ENCODE data around the gene SORCS2.

SORCS2 gene

GRCh38 chr4:7742807-7743280, 550.5 kb downstream of the SORCS2 start:
- Histone ChIP-seq H3K14ac (ENCODE audit: low read length in 2 of 2) (no peak overlapping the region), H2BK12ac (ENCODE audit: low read length in 2 of 2) (no peak overlapping the region), H3K4ac (ENCODE audit: low read depth in 1 of 2, low read length in 2 of 2) (no peak overlapping the region), H2AFZ (ENCODE audit: low read depth, low read length) (no peak overlapping the region), H2BK5ac (ENCODE audit: low read depth, low read length, poor library complexity, severe bottlenecking) (no peak overlapping the region), H3K9me3 (ENCODE audit: control insufficient read depth, low read length) (peaks cover 1% of the 10 kb centered on the region), H3K79me1 (replicated peaks; ENCODE audit: low read length, poor library complexity, severe bottlenecking) (no peaks in the 10 kb centered on the region), H3K4me3 (ENCODE audit: insufficient read depth in 1 of 2, low read depth in 1 of 2, low read length in 2 of 2) (no peak overlapping the region), H3K18ac (ENCODE audit: low read depth in 1 of 2, low read length in 2 of 2) (no peak overlapping the region), H2BK15ac (ENCODE audit: low read depth, poor library complexity, severe bottlenecking) (no peak overlapping the region), H3K27ac (ENCODE audit: low read length, poor library complexity, severe bottlenecking) (no peak overlapping the region), H4K8ac (ENCODE audit: low read length) (no peak overlapping the region), H3K23ac (ENCODE audit: low read length in 2 of 2) (no peak overlapping the region), H3K27me3 (ENCODE audit: control insufficient read depth in 1 of 2, insufficient read depth in 1 of 2, low read length in 2 of 2) (peaks cover 4 to 10% of the 10 kb centered on the region in 2 experiments), H3K4me1 (ENCODE audit: control insufficient read depth, insufficient read depth, low read depth, low read length) (peaks cover 2% of the 10 kb centered on the region), H2AK5ac (ENCODE audit: low read length, severe bottlenecking) (no peak overlapping the region), H3K4me2 (ENCODE audit: low read length, poor library complexity, severe bottlenecking) (no peak overlapping the region), H2BK120ac (ENCODE audit: low read depth, low read length) (no peak overlapping the region), H4K91ac (ENCODE audit: low read length) (no peak overlapping the region), H3K36me3 (ENCODE audit: control insufficient read depth in 1 of 2, insufficient read depth in 2 of 2, low read depth in 1 of 2, low read length in 2 of 2) (no peaks in the 10 kb centered on the region), H3K9ac (ENCODE audit: low read length) (no peak overlapping the region)
- no peak for DNase-seq
- 74% methylated on average over 8 of the region's 8 CpGs for WGBS

GRCh38 chr4:7744142-7744804, 551.9 kb downstream of the SORCS2 start:
- Histone ChIP-seq H3K4me2 (ENCODE audit: low read length, poor library complexity, severe bottlenecking) (no peak overlapping the region), H4K8ac (ENCODE audit: low read length) (no peak overlapping the region), H3K27me3 (ENCODE audit: control insufficient read depth in 1 of 2, insufficient read depth in 1 of 2, low read length in 2 of 2) (peaks cover 4 to 8% of the 10 kb centered on the region in 2 experiments), H3K23ac (ENCODE audit: low read length in 2 of 2) (no peak overlapping the region), H3K9ac (ENCODE audit: low read length) (no peak overlapping the region), H3K27ac (ENCODE audit: low read length, poor library complexity, severe bottlenecking) (no peak overlapping the region), H3K14ac (ENCODE audit: low read length in 2 of 2) (no peak overlapping the region), H2BK5ac (ENCODE audit: low read depth, low read length, poor library complexity, severe bottlenecking) (no peak overlapping the region), H2BK12ac (ENCODE audit: low read length in 2 of 2) (no peak overlapping the region), H3K18ac (ENCODE audit: low read depth in 1 of 2, low read length in 2 of 2) (no peak overlapping the region), H2BK15ac (ENCODE audit: low read depth, poor library complexity, severe bottlenecking) (no peak overlapping the region), H2BK120ac (ENCODE audit: low read depth, low read length) (no peak overlapping the region), H3K4me1 (ENCODE audit: control insufficient read depth, insufficient read depth, low read depth, low read length) (peaks cover 2% of the 10 kb centered on the region), H3K9me3 (ENCODE audit: control insufficient read depth, low read length) (no peaks in the 10 kb centered on the region), H3K4ac (ENCODE audit: low read depth in 1 of 2, low read length in 2 of 2) (no peak overlapping the region), H3K79me1 (replicated peaks; ENCODE audit: low read length, poor library complexity, severe bottlenecking) (no peaks in the 10 kb centered on the region), H2AK5ac (ENCODE audit: low read length, severe bottlenecking) (no peak overlapping the region), H3K4me3 (ENCODE audit: insufficient read depth in 1 of 2, low read depth in 1 of 2, low read length in 2 of 2) (no peak overlapping the region), H3K36me3 (ENCODE audit: control insufficient read depth in 1 of 2, insufficient read depth in 2 of 2, low read depth in 1 of 2, low read length in 2 of 2) (no peaks in the 10 kb centered on the region), H4K91ac (ENCODE audit: low read length) (no peak overlapping the region), H2AFZ (ENCODE audit: low read depth, low read length) (no peak overlapping the region)
- WGBS: 84% methylated on average over 16 of the region's 16 CpGs
- no peak for DNase-seq

GRCh38 chr4:7745301-7745885, 553.1 kb downstream of the SORCS2 start:
- Histone ChIP-seq H3K9ac (ENCODE audit: low read length) (no peak overlapping the region), H3K14ac (ENCODE audit: low read length in 2 of 2) (no peak overlapping the region), H4K8ac (ENCODE audit: low read length) (no peak overlapping the region), H3K27me3 (ENCODE audit: control insufficient read depth in 1 of 2, insufficient read depth in 1 of 2, low read length in 2 of 2) (peaks cover 4 to 8% of the 10 kb centered on the region in 2 experiments), H3K4me2 (ENCODE audit: low read length, poor library complexity, severe bottlenecking) (no peak overlapping the region), H2BK12ac (ENCODE audit: low read length in 2 of 2) (no peak overlapping the region), H3K9me3 (ENCODE audit: control insufficient read depth, low read length) (no peaks in the 10 kb centered on the region), H4K91ac (ENCODE audit: low read length) (no peak overlapping the region), H3K36me3 (ENCODE audit: control insufficient read depth in 1 of 2, insufficient read depth in 2 of 2, low read depth in 1 of 2, low read length in 2 of 2) (no peaks in the 10 kb centered on the region), H2BK15ac (ENCODE audit: low read depth, poor library complexity, severe bottlenecking) (no peak overlapping the region), H2AFZ (ENCODE audit: low read depth, low read length) (no peak overlapping the region), H2BK120ac (ENCODE audit: low read depth, low read length) (no peak overlapping the region), H3K4ac (ENCODE audit: low read depth in 1 of 2, low read length in 2 of 2) (no peak overlapping the region), H3K4me3 (ENCODE audit: insufficient read depth in 1 of 2, low read depth in 1 of 2, low read length in 2 of 2) (no peak overlapping the region), H2BK5ac (ENCODE audit: low read depth, low read length, poor library complexity, severe bottlenecking) (no peak overlapping the region), H3K79me1 (replicated peaks; ENCODE audit: low read length, poor library complexity, severe bottlenecking) (no peaks in the 10 kb centered on the region), H2AK5ac (ENCODE audit: low read length, severe bottlenecking) (no peak overlapping the region), H3K23ac (ENCODE audit: low read length in 2 of 2) (no peak overlapping the region), H3K27ac (ENCODE audit: low read length, poor library complexity, severe bottlenecking) (no peak overlapping the region), H3K18ac (ENCODE audit: low read depth in 1 of 2, low read length in 2 of 2) (no peak overlapping the region), H3K4me1 (ENCODE audit: control insufficient read depth, insufficient read depth, low read depth, low read length) (peaks cover 2% of the 10 kb centered on the region)
- no peak for DNase-seq
- WGBS: 89% methylated on average over 15 of the region's 15 CpGs

GRCh38 chr4:7746351-7747061, 554.2 kb downstream of the SORCS2 start:
- no peak overlapping the region for H3K4ac ChIP-seq (ENCODE audit: low read depth in 1 of 2, low read length in 2 of 2)
- H3K27ac ChIP-seq (ENCODE audit: low read length, poor library complexity, severe bottlenecking): no peak overlapping the region
- H3K4me2 ChIP-seq (ENCODE audit: low read length, poor library complexity, severe bottlenecking): no peak overlapping the region
- H3K9me3 ChIP-seq (ENCODE audit: control insufficient read depth, low read length): no peaks in the 10 kb centered on the region
- no peak overlapping the region for H3K14ac ChIP-seq (ENCODE audit: low read length in 2 of 2)
- H2AFZ ChIP-seq (ENCODE audit: low read depth, low read length): no peak overlapping the region
- no peak overlapping the region for H3K4me3 ChIP-seq (ENCODE audit: insufficient read depth in 1 of 2, low read depth in 1 of 2, low read length in 2 of 2)
- peak overlapping the region; percentile 12 for H4K8ac ChIP-seq (ENCODE audit: low read length)
- no peak overlapping the region for H3K18ac ChIP-seq (ENCODE audit: low read depth in 1 of 2, low read length in 2 of 2)
- no peak overlapping the region for H2BK12ac ChIP-seq (ENCODE audit: low read length in 2 of 2)
- no peak overlapping the region for H2BK15ac ChIP-seq (ENCODE audit: low read depth, poor library complexity, severe bottlenecking)
- H3K4me1 ChIP-seq (ENCODE audit: control insufficient read depth, insufficient read depth, low read depth, low read length): peaks cover 2% of the 10 kb centered on the region
- no peak overlapping the region for H3K23ac ChIP-seq (ENCODE audit: low read length in 2 of 2)
- whole genome bisulfite sequencing: 95% methylated on average over 20 of the region's 20 CpGs
- no peak overlapping the region for H3K9ac ChIP-seq (ENCODE audit: low read length)
- DNase-seq: no peak
- H2BK5ac ChIP-seq (ENCODE audit: low read depth, low read length, poor library complexity, severe bottlenecking): no peak overlapping the region
- H2BK120ac ChIP-seq (ENCODE audit: low read depth, low read length): no peak overlapping the region
- H3K79me1 ChIP-seq (replicated peaks; ENCODE audit: low read length, poor library complexity, severe bottlenecking): no peaks in the 10 kb centered on the region
- peaks cover 0 to 8% of the 10 kb centered on the region in 2 experiments for H3K27me3 ChIP-seq (ENCODE audit: control insufficient read depth in 1 of 2, insufficient read depth in 1 of 2, low read length in 2 of 2)
- H4K91ac ChIP-seq (ENCODE audit: low read length): no peak overlapping the region
- no peak overlapping the region for H2AK5ac ChIP-seq (ENCODE audit: low read length, severe bottlenecking)
- H3K36me3 ChIP-seq (ENCODE audit: control insufficient read depth in 1 of 2, insufficient read depth in 2 of 2, low read depth in 1 of 2, low read length in 2 of 2): no peaks in the 10 kb centered on the region

All from mesenchymal stem cell (in vitro differentiated cells and primary cell).